GM12892 (cell line): ENCODE measurements around the gene SPATA13.

Experiments
- POLR2A ChIP-seq: IDR thresholded peaks from 2 replicates; pipeline ENCODE4 v1.6.1; 2011; ENCODE audit warnings: low read depth, low read length, control low read depth
- POLR2AphosphoS5 ChIP-seq: IDR thresholded peaks from 2 replicates; pipeline ENCODE4 v1.6.1; 2011; ENCODE audit warnings: low read depth, low read length, control low read depth
- TAF1 ChIP-seq: IDR thresholded peaks from 2 replicates; pipeline ENCODE4 v1.6.1; 2011; ENCODE audit warnings: low read depth, mild to moderate bottlenecking, control low read depth, low read length, borderline replicate concordance

DNA sequence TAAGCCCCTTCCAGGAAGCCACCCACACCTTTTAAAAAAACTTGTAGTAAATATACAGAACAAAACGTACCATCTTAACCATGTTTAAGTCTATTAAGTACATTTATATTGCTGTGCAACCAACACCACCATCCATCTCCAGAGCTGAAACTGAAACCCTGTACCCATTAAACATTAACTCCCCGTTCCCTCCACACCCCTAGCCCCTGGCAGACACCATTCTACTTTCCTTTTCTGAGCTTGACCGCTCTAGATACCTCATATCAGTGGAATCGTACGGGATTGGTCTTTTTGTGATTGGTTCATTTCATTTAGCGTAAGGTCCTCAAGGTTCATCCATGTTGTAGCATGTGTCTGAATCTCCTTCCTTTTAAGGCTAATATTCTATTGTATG lies 13.0 kb upstream of the SPATA13 start:
- TF ChIP-seq POLR2AphosphoS5 (no peak), POLR2A (no peak), TAF1 (no peak)
